ENCODE data around the gene RNU2-1. TPM values are rescaled to one million over a fixed set of nuclear protein-coding genes. Genes with fewer than 3 reads are reported as not detected.
"Not testable (repeated sequence)": the region's sequence is repeated elsewhere in the genome, so short reads cannot be mapped to it uniquely, and the experiment has no call there.

The RNU2-1 gene
- total RNA-seq, 1 experiment from 2014 or later, result 6,186 TPM

DNA sequence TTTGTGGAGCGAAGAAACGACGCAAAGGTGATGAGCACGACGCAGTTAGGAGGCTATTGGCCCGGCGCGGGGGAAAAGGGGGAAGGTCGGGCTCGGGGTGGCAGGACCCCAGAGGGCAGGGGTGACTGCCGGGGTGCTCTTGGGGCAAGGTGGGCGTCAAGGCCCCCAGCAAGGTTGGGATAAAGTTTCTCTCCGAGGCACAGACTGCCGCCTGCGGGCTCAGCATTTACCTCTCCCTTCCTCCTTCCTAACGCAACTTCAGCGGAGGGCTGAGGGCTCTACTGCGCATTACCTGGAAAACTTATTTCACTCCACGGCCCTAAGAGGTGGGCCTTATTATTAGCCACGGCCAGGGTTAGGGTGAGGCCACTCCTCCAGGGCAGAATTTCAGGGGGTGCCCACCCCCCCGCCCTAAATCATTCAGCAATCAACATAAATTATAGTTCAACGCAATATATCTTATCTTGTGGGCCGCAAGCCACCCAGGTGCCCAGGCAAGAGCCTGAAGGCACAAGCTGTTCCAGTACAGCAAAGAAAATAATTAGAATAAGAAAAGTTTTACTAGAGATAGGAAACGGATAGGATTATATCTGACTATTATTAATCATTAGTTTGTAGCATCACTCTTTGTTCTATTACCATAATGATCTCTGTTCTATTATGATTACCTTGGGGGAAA, 1.6 kb downstream of the RNU2-1 start:
- not testable (repeated sequence) for H3K23me2 ChIP-seq (ENCODE audit: insufficient read length, low read depth, low read length, poor library complexity, severe bottlenecking); H3K4me2 ChIP-seq (ENCODE audit: insufficient read depth, insufficient read length, low read length); H3K9me3 Mint-ChIP-seq; H3K79me1 ChIP-seq (ENCODE audit: insufficient read depth, low read depth, low read length, poor library complexity, severe bottlenecking); H3K27me3 Mint-ChIP-seq (ENCODE audit: low read depth); H3K9ac ChIP-seq (ENCODE audit: extremely low read depth, insufficient read length, low read length); H4K5ac ChIP-seq (ENCODE audit: insufficient read length, low read depth, low read length); H3K79me2 ChIP-seq (ENCODE audit: insufficient read depth, low read length); H2BK5ac ChIP-seq (ENCODE audit: insufficient read length, low read length); H2AFZ ChIP-seq (ENCODE audit: low read length); H2BK12ac ChIP-seq (ENCODE audit: insufficient read length, low read depth, low read length); H2BK20ac ChIP-seq (ENCODE audit: low read depth, low read length, poor library complexity, severe bottlenecking); H4K8ac ChIP-seq (replicated peaks; ENCODE audit: insufficient read length, low read depth, low read length); H4K20me1 ChIP-seq (ENCODE audit: control insufficient read depth, insufficient read depth, insufficient read length); H3K23ac ChIP-seq (ENCODE audit: insufficient read length, low read depth, low read length); H3K14ac ChIP-seq (ENCODE audit: insufficient read depth, low read length); H3K27ac ChIP-seq (ENCODE audit: insufficient read length, low read depth, low read length); H2BK120ac ChIP-seq (ENCODE audit: low read depth, low read length, poor library complexity, severe bottlenecking); H4K91ac ChIP-seq (ENCODE audit: insufficient read length, low read depth, low read length); H2AK5ac ChIP-seq (ENCODE audit: insufficient read length, low read length); H3K9me3 ChIP-seq (ENCODE audit: control insufficient read depth, low read depth, low read length); H3K4me1 Mint-ChIP-seq; H3K4me1 ChIP-seq (ENCODE audit: insufficient read depth, low read length); H3K27me3 ChIP-seq (ENCODE audit: insufficient read depth, low read length); H3K36me3 Mint-ChIP-seq (ENCODE audit: insufficient read depth in 1 of 3, low read depth in 3 of 3); H3K56ac ChIP-seq (ENCODE audit: insufficient read length, low read depth, low read length); H3K4ac ChIP-seq (ENCODE audit: low read depth, low read length); H3K18ac ChIP-seq (ENCODE audit: insufficient read length, low read depth, low read length)
- Mint-ChIP-seq H3K4me3 (peak overlapping the region in 1 of 2 experiments; percentile 63; a peak in 2 of 5 replicates), H3K27ac (peak overlapping the region in 1 of 3 experiments; percentile 9; a peak in 1 of 7 replicates)
- Histone ChIP-seq H2BK15ac (ENCODE audit: low read depth, low read length) (peak overlapping the region; percentile 30; the same call in 1 of the 2 replicates), H3T11ph (ENCODE audit: low read length) (peak overlapping the region; percentile 96)
- DNase-seq, result peak; percentile 33
- WGBS (ENCODE audit: extremely low coverage, insufficient read length, low lambda C conversion rate), result no CpG with 5 or more reads among the region's 24 CpGs

DNA sequence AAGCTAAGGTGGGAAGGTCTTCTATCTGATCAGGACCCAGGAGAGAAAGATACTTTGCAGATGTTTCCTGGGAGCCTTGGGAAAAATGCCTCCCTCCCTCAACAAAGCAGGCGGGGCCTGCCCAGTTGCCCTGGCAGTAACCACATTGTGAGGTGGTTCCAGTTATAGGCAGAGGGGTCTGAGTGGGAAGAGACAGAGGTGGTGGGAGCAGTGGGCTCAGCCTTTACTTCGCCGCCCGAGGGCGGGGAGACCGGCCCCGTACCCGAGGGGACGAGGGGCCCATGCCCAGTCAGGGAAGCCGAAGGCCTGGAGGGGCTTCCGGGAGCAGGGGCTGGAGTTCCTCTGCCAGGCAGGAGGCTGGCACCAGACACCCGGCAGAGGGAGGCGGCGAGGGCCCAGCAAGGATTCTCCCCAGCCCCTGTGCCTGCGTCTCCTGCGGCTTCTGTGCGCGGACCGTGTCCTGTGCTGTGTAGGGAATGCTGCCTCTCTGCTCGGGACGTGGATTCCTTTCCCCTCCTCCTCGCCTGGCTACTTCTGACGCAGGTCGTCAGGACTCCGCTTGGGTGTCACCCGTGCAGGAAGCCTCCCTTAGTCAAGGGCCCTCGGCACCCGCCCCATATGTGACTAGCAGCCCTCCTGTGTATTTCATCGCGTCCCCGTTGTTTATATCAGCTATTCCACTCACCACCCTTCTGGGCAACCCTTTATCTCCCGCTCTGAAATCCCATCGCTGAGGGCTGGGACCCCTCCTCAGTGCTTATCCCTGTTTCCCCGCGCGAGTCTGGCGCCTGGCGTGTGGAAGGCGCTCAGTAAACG, 2.4 kb downstream of the RNU2-1 start:
- WGBS (ENCODE audit: extremely low coverage, insufficient read length, low lambda C conversion rate), result no CpG with 5 or more reads among the region's 40 CpGs
- H2BK20ac ChIP-seq (ENCODE audit: low read depth, low read length, poor library complexity, severe bottlenecking); H2BK120ac ChIP-seq (ENCODE audit: low read depth, low read length, poor library complexity, severe bottlenecking); H4K91ac ChIP-seq (ENCODE audit: insufficient read length, low read depth, low read length); H3K9ac ChIP-seq (ENCODE audit: extremely low read depth, insufficient read length, low read length); H3T11ph ChIP-seq (ENCODE audit: low read length); H3K18ac ChIP-seq (ENCODE audit: insufficient read length, low read depth, low read length); H3K27ac ChIP-seq (ENCODE audit: insufficient read length, low read depth, low read length); H3K79me2 ChIP-seq (ENCODE audit: insufficient read depth, low read length); H3K23me2 ChIP-seq (ENCODE audit: insufficient read length, low read depth, low read length, poor library complexity, severe bottlenecking); H3K36me3 Mint-ChIP-seq (ENCODE audit: insufficient read depth in 1 of 3, low read depth in 3 of 3); H3K4me2 ChIP-seq (ENCODE audit: insufficient read depth, insufficient read length, low read length); H3K27me3 Mint-ChIP-seq (ENCODE audit: low read depth); H3K23ac ChIP-seq (ENCODE audit: insufficient read length, low read depth, low read length); H3K4me1 ChIP-seq (ENCODE audit: insufficient read depth, low read length); H4K20me1 ChIP-seq (ENCODE audit: control insufficient read depth, insufficient read depth, insufficient read length); H2BK12ac ChIP-seq (ENCODE audit: insufficient read length, low read depth, low read length); H3K56ac ChIP-seq (ENCODE audit: insufficient read length, low read depth, low read length); H3K79me1 ChIP-seq (ENCODE audit: insufficient read depth, low read depth, low read length, poor library complexity, severe bottlenecking); H3K4me1 Mint-ChIP-seq; H4K8ac ChIP-seq (replicated peaks; ENCODE audit: insufficient read length, low read depth, low read length); H3K14ac ChIP-seq (ENCODE audit: insufficient read depth, low read length); H3K9me3 Mint-ChIP-seq; H3K27me3 ChIP-seq (ENCODE audit: insufficient read depth, low read length); H2AK5ac ChIP-seq (ENCODE audit: insufficient read length, low read length); H3K4ac ChIP-seq (ENCODE audit: low read depth, low read length); H3K9me3 ChIP-seq (ENCODE audit: control insufficient read depth, low read depth, low read length); H4K5ac ChIP-seq (ENCODE audit: insufficient read length, low read depth, low read length); H2AFZ ChIP-seq (ENCODE audit: low read length); H2BK5ac ChIP-seq (ENCODE audit: insufficient read length, low read length): not testable (repeated sequence)
- DNase-seq, result peak; percentile 22
- Mint-ChIP-seq H3K4me3 (0 out of 5 replicates have a peak overlapping the region, but pooled peaks of 1 of the 2 experiments have one; percentile 1), H3K27ac (peak overlapping the region in 1 of 3 experiments; percentile 46; a peak in 1 of 7 replicates)
- peak overlapping the region; percentile 30; the same call in 1 of the 2 replicates for H2BK15ac ChIP-seq (ENCODE audit: low read depth, low read length)

Measured in H9 (cell line).